Left ventricle myocardium inferior (tissue), 1 donor: ENCODE measurements around the gene PLEKHA6. TPM values are rescaled to one million over a fixed set of nuclear protein-coding genes. Genes with fewer than 3 reads are reported as not detected.
A peak's percentile ranks its signal among the peaks of the same experiment; 100 is the strongest.

Experiments used
- DNase-seq: peaks from one replicate; pipeline ENCODE4 v3.0.0-alpha.2; 2020
- H3K27ac ChIP-seq: fragments of 200-600 bp; replicated peaks from 2 replicates; pipeline ENCODE4 v1.8.0; 2021
- H3K27me3 ChIP-seq: fragments of 200-600 bp; 2 replicates; pipeline ENCODE4 v1.8.0; 2021; ENCODE audit warnings: low read depth
- H3K36me3 ChIP-seq: fragments of 200-600 bp; 2 replicates; pipeline ENCODE4 v1.8.0; 2021
- H3K4me1 ChIP-seq: fragments of 200-600 bp; 2 replicates; pipeline ENCODE4 v1.8.0; 2021
- H3K4me3 ChIP-seq: fragments of 200-600 bp; 2 replicates; pipeline ENCODE4 v1.8.0; 2021; ENCODE audit warnings: mild to moderate bottlenecking, moderate library complexity
- H3K9me3 ChIP-seq: fragments of 200-600 bp; replicated peaks from 2 replicates; pipeline ENCODE4 v1.8.0; 2021
- CTCF ChIP-seq: fragments of 200-600 bp; IDR thresholded peaks from 2 replicates; pipeline ENCODE4 v1.8.0; 2021; ENCODE audit warnings: antibody characterized with exemption, mild to moderate bottlenecking, borderline replicate concordance
- intact Hi-C: fragments of 100-400 bp; cut with micrococcal nuclease; formaldehyde crosslinking; loops from one replicate; pipeline ENCODE4 v1.11.0; 2022
- total RNA-seq: library from RNA; stranded (reverse); fragmentation: NEBNext Ultra II Directional; extraction: Animal tissue kit (Norgen Biotek cat#: 25700); gene quantifications from one replicate; pipeline ENCODE4 v1.2.1, GENCODE V29; 2021
- donor health status: DM: no; HTN: yes; CAD: no; lungs with severe emphysema.

The PLEKHA6 gene
- total RNA-seq, 1 donor from 2014 or later: 28.8 TPM

- H3K27me3 ChIP-seq: no peaks in the 10 kb centered on the region
- H3K9me3 ChIP-seq: no peaks in the 10 kb centered on the region
- H3K36me3 ChIP-seq: peaks cover 34% of the 10 kb centered on the region
- intact Hi-C loops: no loop called here
- H3K27ac ChIP-seq: no peak overlapping the region
- H3K4me1 ChIP-seq: peaks cover 24% of the 10 kb centered on the region
- no peak for TF ChIP-seq CTCF
- no peak for DNase-seq
- H3K4me3 ChIP-seq: no peak overlapping the region
Measured at GRCh38 chr1:204259782-204260181, 99.9 kb downstream of the PLEKHA6 start.

- intact Hi-C loops: no loop called here
- Histone ChIP-seq H3K4me3 (no peak overlapping the region), H3K36me3 (peaks cover 32% of the 10 kb centered on the region), H3K9me3 (no peaks in the 10 kb centered on the region), H3K27me3 (no peaks in the 10 kb centered on the region), H3K27ac (no peak overlapping the region), H3K4me1 (peaks cover 18% of the 10 kb centered on the region)
- no peak for DNase-seq
- no peak for TF ChIP-seq CTCF
Measured at GRCh38 chr1:204259196-204259595, 100.5 kb downstream of the PLEKHA6 start.

- no peak overlapping the region for H3K27ac ChIP-seq
- peak; percentile 80 for TF ChIP-seq CTCF
- H3K27me3 ChIP-seq: no peaks in the 10 kb centered on the region
- H3K9me3 ChIP-seq: no peaks in the 10 kb centered on the region
- peaks cover 32% of the 10 kb centered on the region for H3K36me3 ChIP-seq
- H3K4me1 ChIP-seq: peaks cover 11% of the 10 kb centered on the region
- DNase-seq: peak; percentile 56
- intact Hi-C loops: no loop called here
- no peak overlapping the region for H3K4me3 ChIP-seq
Measured at GRCh38 chr1:204258213-204259115, 101.3 kb downstream of the PLEKHA6 start.

GRCh38 chr1:204257446-204257845, 102.3 kb downstream of the PLEKHA6 start:
- no peaks in the 10 kb centered on the region for H3K9me3 ChIP-seq
- peaks cover 32% of the 10 kb centered on the region for H3K36me3 ChIP-seq
- H3K4me3 ChIP-seq: no peak overlapping the region
- no peak for DNase-seq
- no peaks in the 10 kb centered on the region for H3K27me3 ChIP-seq
- TF ChIP-seq CTCF: no peak
- H3K4me1 ChIP-seq: peaks cover 4% of the 10 kb centered on the region
- intact Hi-C loops: no loop called here
- no peak overlapping the region for H3K27ac ChIP-seq

- no peak overlapping the region for H3K4me3 ChIP-seq
- intact Hi-C loops: no loop called here
- H3K27me3 ChIP-seq: no peaks in the 10 kb centered on the region
- peaks cover 27% of the 10 kb centered on the region for H3K36me3 ChIP-seq
- peaks cover 4% of the 10 kb centered on the region for H3K4me1 ChIP-seq
- no peak for DNase-seq
- peak overlapping the region; percentile 35 for H3K27ac ChIP-seq
- no peaks in the 10 kb centered on the region for H3K9me3 ChIP-seq
- no peak for TF ChIP-seq CTCF
Measured at GRCh38 chr1:204256531-204256930, 103.2 kb downstream of the PLEKHA6 start.
